ENCODE measurements around the gene POLR3C. TPM values are rescaled to one million over a fixed set of nuclear protein-coding genes. Genes with fewer than 3 reads are reported as not detected.
A peak's percentile ranks its signal among the peaks of the same experiment; 100 is the strongest.

POLR3C gene
- total RNA-seq, 1 donor from 2014 or later: 30.7 TPM

GRCh38 chr1:145859491-145860023 lies 35.6 kb downstream of the POLR3C start:
- Mint-ChIP-seq H3K27ac (ENCODE audit: unreplicated experiment) (peak overlapping the region; percentile 98), H3K4me1 (ENCODE audit: low read depth) (peaks cover 19% of the 10 kb centered on the region)
- TF ChIP-seq CTCF (IDR thresholded peaks at IDR 0.05): peak; percentile 42

GRCh38 chr1:145863282-145864018 lies 39.5 kb downstream of the POLR3C start:
- no peak for DNase-seq (ENCODE audit: low spot score)
- H3K4me3 Mint-ChIP-seq (ENCODE audit: unreplicated experiment): no peak overlapping the region
- H3K4me1 Mint-ChIP-seq (ENCODE audit: low read depth): peaks cover 6% of the 10 kb centered on the region
- no peak for TF ChIP-seq CTCF (IDR thresholded peaks at IDR 0.05)
- H3K27ac Mint-ChIP-seq (ENCODE audit: unreplicated experiment): no peak overlapping the region
- no peaks in the 10 kb centered on the region for H3K9me3 Mint-ChIP-seq (ENCODE audit: low read depth)
- H3K27me3 Mint-ChIP-seq (ENCODE audit: low read depth): peaks cover 11% of the 10 kb centered on the region
- peaks cover 1% of the 10 kb centered on the region for H3K36me3 Mint-ChIP-seq (ENCODE audit: low read depth)

More at GRCh38 chr1:145859491-145860023, 35.6 kb downstream of the POLR3C start:
- H3K9me3 Mint-ChIP-seq (ENCODE audit: low read depth): no peaks in the 10 kb centered on the region
- peaks cover 16% of the 10 kb centered on the region for H3K36me3 Mint-ChIP-seq (ENCODE audit: low read depth)
- H3K4me3 Mint-ChIP-seq (ENCODE audit: unreplicated experiment): peak overlapping the region; percentile 92
- peak; percentile 95 for DNase-seq (ENCODE audit: low spot score)
- H3K27me3 Mint-ChIP-seq (ENCODE audit: low read depth): peaks cover 3% of the 10 kb centered on the region

GRCh38 chr1:145868232-145868631 lies 44.2 kb downstream of the POLR3C start:
- Mint-ChIP-seq H3K9me3 (ENCODE audit: low read depth) (no peaks in the 10 kb centered on the region), H3K27me3 (ENCODE audit: low read depth) (peaks cover 14% of the 10 kb centered on the region), H3K4me3 (ENCODE audit: unreplicated experiment) (no peak overlapping the region), H3K27ac (ENCODE audit: unreplicated experiment) (no peak overlapping the region), H3K36me3 (ENCODE audit: low read depth) (peaks cover 1% of the 10 kb centered on the region), H3K4me1 (ENCODE audit: low read depth) (peaks cover 7% of the 10 kb centered on the region)
- TF ChIP-seq CTCF (IDR thresholded peaks at IDR 0.05): no peak
- DNase-seq (ENCODE audit: low spot score): no peak

GRCh38 chr1:145871994-145872924 lies 48.3 kb downstream of the POLR3C start:
- no peaks in the 10 kb centered on the region for H3K36me3 Mint-ChIP-seq (ENCODE audit: low read depth)
- H3K27me3 Mint-ChIP-seq (ENCODE audit: low read depth): peaks cover 7% of the 10 kb centered on the region
- no peaks in the 10 kb centered on the region for H3K9me3 Mint-ChIP-seq (ENCODE audit: low read depth)
- H3K4me3 Mint-ChIP-seq (ENCODE audit: unreplicated experiment): peak overlapping the region; percentile 51
- no peak for DNase-seq (ENCODE audit: low spot score)
- H3K27ac Mint-ChIP-seq (ENCODE audit: unreplicated experiment): peak overlapping the region; percentile 41
- H3K4me1 Mint-ChIP-seq (ENCODE audit: low read depth): peaks cover 7% of the 10 kb centered on the region
- TF ChIP-seq CTCF (IDR thresholded peaks at IDR 0.05): no peak

- H3K9me3 Mint-ChIP-seq (ENCODE audit: low read depth): no peaks in the 10 kb centered on the region
- DNase-seq (ENCODE audit: low spot score): no peak
- H3K27ac Mint-ChIP-seq (ENCODE audit: unreplicated experiment): no peak overlapping the region
- H3K36me3 Mint-ChIP-seq (ENCODE audit: low read depth): no peaks in the 10 kb centered on the region
- H3K4me1 Mint-ChIP-seq (ENCODE audit: low read depth): peaks cover 7% of the 10 kb centered on the region
- H3K4me3 Mint-ChIP-seq (ENCODE audit: unreplicated experiment): no peak overlapping the region
- H3K27me3 Mint-ChIP-seq (ENCODE audit: low read depth): peaks cover 5% of the 10 kb centered on the region
- no peak for TF ChIP-seq CTCF (IDR thresholded peaks at IDR 0.05)
Observed at GRCh38 chr1:145874646-145875045, 50.6 kb downstream of the POLR3C start.
